UCSD-AML1 (cell line): ENCODE results near the gene ARF1.
A peak's percentile ranks its signal among the peaks of the same experiment; 100 is the strongest.
"Not testable (repeated sequence)": the region's sequence is repeated elsewhere in the genome, so short reads cannot be mapped to it uniquely, and the experiment has no call there.

Source experiments
- DNase-seq: peaks from one replicate; lab custom pipeline; 2025; ENCODE audit not compliant: unreplicated experiment; lab: John Stamatoyannopoulos, UW

ARF1 gene

GRCh38 chr1:228100822-228101613 lies 18.5 kb downstream of the ARF1 start:
- no peak for DNase-seq

- DNase-seq: no peak
Observed at GRCh38 chr1:228101614-228101993, 19.1 kb downstream of the ARF1 start.

GRCh38 chr1:228101994-228102790 lies 19.7 kb downstream of the ARF1 start:
- peak; percentile 61 for DNase-seq

- peak; percentile 95 for DNase-seq
Observed at GRCh38 chr1:228102791-228103620, 20.5 kb downstream of the ARF1 start, which contains the start of gene C1orf35. TSS of gene C1orf35 (minus strand) at chr1:228103325. CDS start at chr1:228103227, 98 bp downstream.

GRCh38 chr1:228104526-228105269 lies 22.2 kb downstream of the ARF1 start:
- DNase-seq: no peak

GRCh38 chr1:228105270-228105995 lies 22.9 kb downstream of the ARF1 start:
- DNase-seq: no peak

- DNase-seq: no peak
Observed at GRCh38 chr1:228105996-228106799, 23.7 kb downstream of the ARF1 start.

- DNase-seq: no peak
Observed at GRCh38 chr1:228106800-228107054, 24.2 kb downstream of the ARF1 start.

- DNase-seq: no peak
Observed at GRCh38 chr1:228107636-228108035, 25.1 kb downstream of the ARF1 start.

GRCh38 chr1:228108055-228108690 lies 25.7 kb downstream of the ARF1 start:
- no peak for DNase-seq

- DNase-seq: no peak
Observed at GRCh38 chr1:228108742-228109072, 26.2 kb downstream of the ARF1 start.

- peak; percentile 97 for DNase-seq
Observed at GRCh38 chr1:228109073-228109961, 26.8 kb downstream of the ARF1 start, which contains the start of gene MRPL55. TSS of gene MRPL55 (minus strand) at chr1:228109299. CDS start at chr1:228108260, 1,039 bp downstream.

- no peak for DNase-seq
Observed at GRCh38 chr1:228109962-228110488, 27.5 kb downstream of the ARF1 start.

- no peak for DNase-seq
Observed at GRCh38 chr1:228110556-228110955, 28.0 kb downstream of the ARF1 start.

GRCh38 chr1:228111315-228111714 lies 28.8 kb downstream of the ARF1 start:
- DNase-seq: not testable (repeated sequence)

GRCh38 chr1:228112167-228112566 lies 29.7 kb downstream of the ARF1 start:
- DNase-seq: no peak

GRCh38 chr1:228112617-228113016 lies 30.1 kb downstream of the ARF1 start:
- DNase-seq: no peak

GRCh38 chr1:228114827-228115226 lies 32.3 kb downstream of the ARF1 start:
- no peak for DNase-seq
